Daoy (cell line): ENCODE measurements around the gene UBR1. TPM values are rescaled to one million over a fixed set of nuclear protein-coding genes. Genes with fewer than 3 reads are reported as not detected.
A peak's percentile ranks its signal among the peaks of the same experiment; 100 is the strongest.
"Not testable (repeated sequence)": the region's sequence is repeated elsewhere in the genome, so short reads cannot be mapped to it uniquely, and the experiment has no call there.

Experiments used
- DNase-seq: peaks from one replicate; pipeline ENCODE4 v3.0.0-alpha.2; 2015; ENCODE audit warnings: low read depth
- total RNA-seq: library from RNA; depleted of rRNA; stranded (reverse); fragments of >200 nt; shearing (Covaris generic); gene quantifications from 2 replicates; pipeline ENCODE4 v1.2.3, GENCODE V29; 2014; rRNA removed

UBR1 gene
- total RNA-seq: 24.3 and 24.5 TPM in 2 replicates

DNA sequence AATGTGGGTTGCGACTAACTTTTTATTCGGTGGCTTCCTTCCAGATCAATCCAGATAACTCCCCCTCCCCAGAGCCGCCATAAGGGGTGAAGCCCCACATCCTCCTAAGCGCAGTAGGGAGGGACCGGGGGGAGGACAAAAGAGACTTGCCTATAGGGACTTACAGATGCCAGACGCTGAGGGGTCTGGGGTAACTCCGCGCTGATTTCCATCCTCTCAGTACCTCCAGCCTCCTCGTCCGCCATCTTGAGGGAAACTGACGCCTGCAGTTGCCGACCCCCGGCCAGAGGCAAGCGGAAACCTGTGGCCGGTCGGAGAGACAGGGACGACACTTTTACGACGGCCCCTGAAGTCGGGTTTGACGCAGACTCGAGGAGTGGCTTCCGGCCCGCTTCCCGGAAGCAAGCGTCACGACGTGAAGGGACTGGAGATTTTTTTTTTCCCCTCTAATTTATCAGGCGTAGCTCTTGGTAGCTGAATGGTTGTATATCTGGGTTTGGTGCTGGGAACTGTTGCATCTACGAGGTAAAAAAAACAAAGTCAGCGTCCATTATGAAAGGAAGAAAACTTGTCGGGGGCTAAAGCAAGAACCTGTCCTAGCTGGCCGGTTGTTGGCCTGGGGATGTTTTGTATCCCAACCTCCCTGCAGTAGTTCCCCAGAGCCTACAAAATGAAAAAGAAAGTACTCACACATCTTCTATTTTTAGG lies at the start of gene UBR1:
UBR1 (minus strand) TSS at position 261 of the 708 bp plus-strand sequence; CDS start at position 245, 16 bp downstream.
- DNase-seq: peak; percentile 94

DNA sequence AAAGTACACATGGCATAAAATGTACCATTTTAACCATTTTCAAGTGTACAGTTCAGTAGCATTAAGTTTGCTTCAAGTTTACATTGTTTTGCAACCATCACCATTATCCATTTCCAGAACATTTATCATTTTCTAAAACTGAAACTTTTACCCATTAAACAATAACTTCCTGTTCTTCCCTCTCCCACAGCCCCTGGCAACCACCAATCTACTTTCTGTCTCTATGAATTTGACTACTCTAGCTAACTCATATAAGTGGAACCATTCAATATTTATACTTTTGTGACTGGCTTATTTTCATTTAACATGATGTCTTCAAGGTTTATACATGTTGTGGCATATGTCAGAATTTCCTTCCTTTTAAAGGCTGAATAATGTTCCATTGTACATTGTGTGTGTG lies 47.4 kb upstream of the UBR1 start:
- DNase-seq: no peak

DNA sequence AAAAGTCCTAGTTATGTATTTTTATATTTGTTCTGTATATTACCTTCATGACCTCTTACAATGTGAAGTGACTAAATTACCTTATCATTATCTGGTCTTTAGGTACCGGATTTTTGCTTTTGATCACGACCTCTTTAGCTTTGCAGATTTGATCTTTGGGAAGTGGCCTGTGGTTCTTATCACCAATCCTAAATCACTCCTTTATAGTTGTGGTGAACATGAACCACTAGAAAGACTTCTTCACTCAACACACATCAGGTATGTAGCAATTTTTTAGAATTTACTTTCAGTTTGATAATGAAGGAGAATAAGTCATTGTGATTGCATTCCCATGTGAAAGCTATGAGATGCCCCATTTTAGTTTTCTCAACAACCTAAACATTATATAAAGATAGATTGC lies 45.9 kb upstream of the UBR1 start:
- no peak for DNase-seq

DNA sequence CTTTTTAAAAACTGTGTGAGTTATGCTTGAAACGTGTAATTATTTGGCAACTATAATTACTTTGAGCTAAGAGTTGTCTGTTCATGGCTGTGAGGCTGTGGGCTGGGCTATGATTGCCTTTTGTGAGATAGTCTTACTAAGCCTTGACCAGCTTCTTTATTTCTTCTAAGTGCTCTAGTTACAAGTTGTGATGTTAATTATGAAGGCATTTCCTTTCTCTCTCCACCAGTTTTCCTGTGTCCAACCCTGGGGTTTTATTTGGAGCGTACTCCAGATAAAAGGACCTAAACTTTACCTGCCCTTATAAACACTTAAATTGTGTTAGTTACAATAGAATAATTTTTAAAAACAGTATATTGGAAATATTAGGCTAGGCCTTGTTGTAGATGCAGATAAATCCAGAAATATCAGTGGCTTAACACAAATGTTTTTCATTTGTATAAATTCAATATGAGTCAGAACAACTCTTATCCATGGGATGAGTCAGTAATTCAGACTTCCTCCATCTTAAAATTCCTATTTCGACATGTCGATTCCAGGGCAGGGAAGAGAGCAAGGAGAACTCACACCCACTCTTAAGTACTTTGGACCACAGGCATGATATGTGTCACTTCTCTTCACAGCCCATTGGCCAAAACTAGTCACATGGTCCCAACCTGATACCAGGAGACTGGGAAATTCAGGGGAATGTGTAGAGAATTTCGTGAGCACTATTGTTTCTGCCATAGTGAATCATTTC lies 44.5 kb upstream of the UBR1 start:
- DNase-seq: peak; percentile 75

DNA sequence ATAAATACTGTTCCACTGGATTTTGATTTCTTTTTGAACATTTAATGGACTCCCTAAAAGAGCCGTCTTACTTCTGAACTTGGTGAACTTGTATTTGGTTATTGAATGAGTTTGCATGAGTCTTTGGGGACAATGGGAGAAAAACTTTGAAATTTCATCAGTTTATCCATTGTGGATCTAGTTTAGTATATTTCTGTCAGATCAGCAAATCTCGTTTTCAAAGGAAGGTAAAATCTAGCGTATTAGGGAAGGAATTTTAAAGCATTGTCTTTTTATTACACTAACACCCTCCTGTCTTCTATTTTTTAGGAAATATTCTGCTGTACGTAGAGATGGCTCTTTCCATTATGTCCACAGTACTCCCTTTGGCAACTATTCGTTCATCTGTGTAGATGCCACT lies 40.3 kb upstream of the UBR1 start:
- no peak for DNase-seq

DNA sequence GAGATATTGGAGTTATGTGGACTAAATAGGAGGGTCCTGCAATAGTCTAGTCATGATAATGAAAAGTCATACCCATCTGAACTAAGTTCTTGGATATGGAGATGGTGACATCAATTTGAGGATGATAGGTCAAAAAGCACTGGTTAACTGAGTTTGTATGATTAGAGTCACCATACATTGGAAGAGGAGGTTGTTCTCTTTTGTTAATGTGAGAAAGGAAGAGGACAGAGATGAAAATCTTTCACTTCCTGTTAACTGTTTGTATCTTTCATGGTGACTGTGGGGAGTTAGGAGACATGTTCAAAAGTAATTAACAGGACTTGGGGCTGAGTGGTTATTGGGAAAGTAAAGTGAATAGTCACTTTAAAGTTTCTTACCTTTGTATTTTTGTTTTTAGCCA lies 38.7 kb upstream of the UBR1 start:
- no peak for DNase-seq

DNA sequence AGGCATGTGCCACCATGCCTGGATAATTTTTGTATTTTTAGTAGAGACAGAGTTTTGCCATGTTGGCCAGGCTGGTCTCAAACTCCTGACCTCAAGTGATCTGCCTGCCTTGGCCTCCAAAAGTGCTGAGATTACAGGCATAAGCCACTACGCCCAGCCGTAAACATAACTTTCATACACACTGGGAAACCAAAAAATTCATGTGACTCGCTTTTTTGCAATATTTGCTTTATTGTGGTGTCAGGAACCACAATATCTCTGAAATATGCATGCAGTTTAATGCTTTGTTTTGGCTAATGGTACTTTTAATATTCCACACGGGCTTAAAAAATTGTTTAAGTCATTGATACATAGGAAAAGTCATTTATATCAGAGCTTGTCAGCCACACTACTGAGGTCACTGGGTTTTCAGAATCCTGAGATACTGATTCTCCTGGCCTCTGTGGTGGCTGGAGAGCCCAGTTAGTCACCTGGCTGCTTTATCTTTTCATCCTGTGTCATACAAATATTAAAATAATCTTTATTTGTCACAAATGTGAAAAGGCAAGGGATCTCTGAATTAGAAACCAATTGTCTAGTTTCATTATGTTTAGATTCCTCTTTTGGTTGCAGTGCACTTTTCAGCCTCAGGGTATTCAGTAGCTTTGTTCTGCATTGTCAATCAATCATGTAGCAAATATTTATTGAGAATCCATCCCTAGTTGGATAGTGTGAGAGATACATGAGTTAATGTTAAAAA lies 37.5 kb upstream of the UBR1 start:
- DNase-seq: no peak

DNA sequence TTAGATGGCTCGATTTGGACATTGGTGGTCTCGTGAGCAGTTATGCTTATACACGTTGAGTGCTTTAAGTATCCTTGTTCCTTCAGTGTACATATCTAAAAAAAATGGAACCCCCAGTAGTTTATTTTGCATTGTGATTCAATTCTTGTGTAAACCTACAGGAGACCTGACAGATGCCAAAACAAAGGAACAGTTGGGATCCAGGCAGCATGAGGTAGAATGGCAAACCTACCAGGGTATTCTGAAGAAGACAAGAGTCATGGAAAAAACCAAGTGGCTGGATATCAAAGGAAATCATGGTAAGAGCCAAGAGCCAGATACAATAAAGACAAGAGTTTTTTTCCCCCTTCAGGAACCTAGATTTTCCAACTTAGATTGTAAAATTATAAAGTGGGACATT lies 29.5 kb upstream of the UBR1 start:
- DNase-seq: no peak

DNA sequence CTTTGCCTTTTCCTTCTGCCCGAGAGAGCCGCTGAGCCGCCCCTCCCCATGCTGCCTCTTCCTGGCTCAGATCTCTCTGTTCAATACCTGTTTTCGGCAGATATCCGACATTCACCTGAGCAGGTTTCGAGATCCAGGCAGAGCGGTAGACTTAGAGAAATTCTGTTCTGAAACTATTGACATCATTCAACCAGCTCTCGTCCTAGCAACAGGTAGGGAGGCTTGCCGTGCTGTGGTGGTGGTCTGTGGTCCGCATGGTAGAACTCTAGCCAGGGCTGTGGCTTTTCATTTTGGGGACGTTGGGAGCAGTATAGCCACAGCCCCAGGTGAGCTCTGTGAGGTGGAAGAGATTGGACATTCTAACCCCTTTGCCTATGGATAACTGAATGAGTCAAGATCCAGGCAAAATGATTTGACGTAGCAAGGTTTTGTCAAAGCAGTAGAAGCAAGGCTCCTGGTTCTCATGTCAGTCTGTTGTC lies 28.4 kb upstream of the UBR1 start:
- no peak for DNase-seq

DNA sequence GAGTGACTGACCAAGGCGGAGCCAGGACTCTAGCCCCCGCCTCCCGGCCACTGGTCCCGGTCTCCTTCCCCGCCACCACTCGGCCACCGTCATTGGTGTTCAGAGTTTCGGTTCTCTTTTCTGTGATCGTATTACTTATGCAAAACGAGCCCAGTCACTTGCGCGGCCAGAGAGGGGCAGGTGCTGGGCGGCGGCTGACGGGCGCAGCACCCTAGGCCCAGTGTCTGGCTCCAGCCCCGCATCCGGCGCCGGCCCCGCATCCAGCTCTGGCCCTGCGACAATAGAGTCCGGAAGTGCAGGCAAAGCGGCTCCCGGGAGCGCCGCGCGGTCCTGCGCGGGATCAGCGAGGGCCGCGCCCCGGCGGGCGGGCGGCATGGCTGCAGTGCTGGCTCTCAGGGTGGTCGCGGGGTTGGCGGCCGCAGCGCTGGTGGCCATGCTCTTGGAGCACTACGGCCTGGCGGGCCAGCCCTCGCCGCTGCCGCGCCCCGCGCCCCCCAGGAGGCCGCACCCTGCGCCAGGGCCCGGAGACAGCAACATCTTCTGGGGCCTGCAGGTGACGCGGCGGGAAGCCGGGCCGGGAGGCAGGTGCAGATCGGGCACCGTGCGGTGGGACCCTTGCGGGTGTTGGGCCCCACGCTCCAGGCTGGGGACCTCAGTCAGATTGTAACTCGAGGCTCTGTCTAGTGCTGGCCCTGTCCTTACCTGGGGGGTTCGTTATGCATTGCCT lies 27.8 kb upstream of the UBR1 start, which contains the start of gene TMEM62:
TMEM62 (plus strand) TSS at position 157 of the 727 bp plus-strand sequence; CDS start at position 374, 217 bp downstream.
- DNase-seq: peak; percentile 69

DNA sequence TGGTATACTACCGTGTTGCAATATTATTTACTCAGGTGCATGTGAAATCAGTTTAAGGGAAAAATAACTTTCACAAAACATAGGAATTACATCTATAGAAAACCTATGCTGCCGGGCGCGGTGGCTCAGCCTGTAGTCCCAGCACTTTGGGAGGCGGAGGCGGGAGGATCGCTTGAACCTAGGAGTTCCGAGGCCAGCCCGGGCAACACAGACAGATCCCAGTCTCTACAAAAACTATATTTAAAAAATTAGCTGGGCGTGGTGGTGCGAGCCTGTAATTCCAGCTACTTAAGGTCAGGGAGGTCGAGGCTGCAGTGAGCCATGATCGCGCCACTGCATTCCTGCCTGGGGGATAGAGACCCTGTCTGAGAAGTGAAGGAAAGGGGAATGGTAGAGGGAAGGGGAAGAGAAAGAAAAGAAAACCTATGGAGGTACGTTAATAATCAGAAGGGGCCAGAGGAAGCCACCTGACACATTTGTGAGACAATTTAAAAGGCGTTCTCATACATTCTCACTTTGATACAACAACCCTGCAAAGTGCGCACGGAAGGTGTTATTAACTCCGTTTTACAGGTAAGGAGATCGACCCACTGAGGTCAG lies 27.1 kb upstream of the UBR1 start:
- DNase-seq: no peak

DNA sequence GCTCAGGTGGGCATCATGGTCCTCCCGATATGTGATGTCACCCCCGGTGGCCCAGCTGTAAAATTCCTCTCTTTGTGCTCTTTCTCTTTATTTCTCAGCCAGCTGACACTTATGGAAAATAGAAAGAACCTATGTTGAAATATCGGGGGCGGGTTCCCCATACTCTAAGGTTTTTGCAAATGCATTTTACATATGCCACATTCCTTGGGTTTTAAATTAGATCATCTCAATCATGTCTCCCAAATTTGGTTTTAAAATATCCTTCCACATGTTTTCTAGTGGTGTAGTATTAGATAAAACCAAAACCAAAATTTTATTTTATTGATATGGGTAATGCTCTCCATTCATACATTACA lies 23.1 kb upstream of the UBR1 start:
- no peak for DNase-seq

DNA sequence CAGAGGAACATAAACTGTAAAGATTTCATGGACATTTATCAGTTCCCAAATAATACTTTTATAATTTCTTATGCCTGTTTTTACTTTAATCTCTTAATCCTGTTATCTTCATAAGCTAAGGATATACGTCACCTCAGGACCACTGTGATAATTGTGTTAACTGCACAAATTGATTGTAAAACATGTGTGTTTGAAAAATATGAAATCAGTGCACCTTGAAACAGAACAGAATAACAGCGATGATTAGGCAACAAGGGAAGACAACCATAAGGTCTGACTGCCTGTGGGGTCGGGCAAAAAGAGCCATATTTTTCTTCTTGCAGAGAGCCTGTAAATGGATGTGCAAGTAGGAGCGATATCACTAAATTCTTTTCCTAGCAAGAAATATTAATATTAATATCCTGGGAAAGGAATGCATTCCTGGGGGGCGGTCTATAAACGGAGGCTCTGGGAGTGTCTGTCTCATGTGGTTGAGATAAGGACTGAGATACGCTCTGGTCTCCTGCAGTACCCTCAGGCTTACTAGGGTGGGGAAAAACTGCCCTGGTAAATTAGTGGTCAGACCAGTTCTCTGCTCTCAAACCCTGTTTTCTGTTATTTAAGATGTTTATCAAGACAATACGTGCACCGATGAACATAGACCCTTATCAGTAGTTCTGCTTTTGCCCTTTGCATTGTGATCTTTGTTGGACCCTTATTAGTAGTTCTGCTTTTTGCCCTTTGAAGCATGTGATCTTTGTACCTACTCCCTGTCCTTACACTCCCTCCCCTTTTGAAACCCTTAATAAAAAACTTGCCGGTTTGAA lies 22.5 kb upstream of the UBR1 start:
- DNase-seq: not testable (repeated sequence)

DNA sequence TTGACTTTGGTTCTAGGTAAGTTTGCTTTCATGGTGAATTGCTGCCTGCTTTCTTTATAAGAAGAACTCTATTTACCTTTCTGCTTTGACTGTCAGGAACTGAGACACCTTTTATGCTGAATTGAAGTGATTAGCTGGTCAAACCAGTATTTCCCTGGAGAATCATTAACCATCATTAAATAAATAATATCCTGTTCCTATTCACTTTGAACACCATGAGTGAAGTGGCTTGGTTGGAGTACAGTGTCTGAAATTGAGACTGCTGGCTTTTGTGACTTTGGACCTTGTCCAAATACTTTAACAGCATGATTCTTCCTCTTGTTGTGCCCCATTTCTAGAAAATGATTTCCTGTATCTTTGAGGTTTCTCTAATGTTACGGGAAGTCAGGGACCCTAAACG lies 21.9 kb upstream of the UBR1 start:
- no peak for DNase-seq

DNA sequence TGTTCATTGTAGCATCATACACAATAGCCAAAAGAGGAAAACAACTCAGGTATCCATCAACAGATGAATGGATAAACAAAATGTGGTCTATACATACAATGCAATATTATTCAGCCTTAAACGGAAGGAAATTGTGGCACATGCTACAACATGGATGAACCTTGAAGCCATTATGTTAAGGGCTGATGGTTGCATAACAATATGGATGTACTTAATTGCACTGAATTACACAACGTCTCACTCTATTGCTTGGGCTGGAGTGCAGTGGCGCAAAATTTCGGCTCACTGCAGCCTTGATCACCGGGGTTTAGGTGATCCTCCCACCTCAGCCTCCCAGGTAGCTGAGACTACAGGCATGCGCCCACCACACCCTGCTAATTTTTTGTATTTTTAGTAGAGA lies 20.5 kb upstream of the UBR1 start:
- no peak for DNase-seq

DNA sequence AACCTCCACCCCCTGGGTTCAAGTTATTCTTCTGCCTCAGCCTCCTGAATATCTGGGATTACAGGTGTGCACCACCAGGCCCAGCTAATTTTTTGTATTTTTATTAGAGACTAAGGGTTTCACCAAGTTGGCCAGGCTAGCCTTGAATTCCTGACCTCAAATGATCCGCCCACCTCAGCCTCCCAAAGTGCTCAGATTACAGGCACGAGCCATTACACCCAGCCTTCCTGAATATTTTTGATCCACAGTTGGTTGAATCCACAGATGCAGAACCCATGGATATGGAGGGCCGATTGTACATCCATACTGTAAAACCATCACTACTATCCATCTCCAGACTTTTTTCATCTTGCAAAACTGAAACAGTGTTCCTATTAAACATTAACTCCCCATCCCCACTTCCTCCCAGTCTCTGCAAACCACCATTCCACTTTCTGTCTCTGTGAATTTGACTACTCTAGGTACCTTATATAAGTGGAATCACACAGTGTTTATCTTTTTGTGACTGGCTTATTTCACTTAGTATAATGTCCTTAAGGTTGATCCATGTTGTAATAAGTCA lies 19.3 kb upstream of the UBR1 start:
- DNase-seq: no peak

DNA sequence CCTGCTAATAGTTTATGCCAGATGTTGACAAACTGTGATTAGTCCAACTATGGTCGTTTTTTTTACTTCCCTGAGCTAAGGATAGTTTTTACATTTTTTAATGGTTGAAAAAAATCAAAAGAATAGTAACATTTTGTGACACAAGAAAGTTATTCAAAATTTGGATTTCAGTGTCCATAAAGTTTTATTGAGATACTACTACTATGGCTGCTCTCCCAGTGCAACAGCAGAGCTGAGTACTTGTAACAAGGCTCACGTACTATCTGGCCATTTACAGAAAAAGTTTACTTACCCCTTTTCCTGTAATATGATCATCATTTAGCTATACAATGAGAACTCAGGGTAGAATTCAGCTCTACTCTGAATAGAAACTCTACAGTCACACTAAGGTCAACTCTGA lies 16.0 kb upstream of the UBR1 start:
- DNase-seq: no peak

DNA sequence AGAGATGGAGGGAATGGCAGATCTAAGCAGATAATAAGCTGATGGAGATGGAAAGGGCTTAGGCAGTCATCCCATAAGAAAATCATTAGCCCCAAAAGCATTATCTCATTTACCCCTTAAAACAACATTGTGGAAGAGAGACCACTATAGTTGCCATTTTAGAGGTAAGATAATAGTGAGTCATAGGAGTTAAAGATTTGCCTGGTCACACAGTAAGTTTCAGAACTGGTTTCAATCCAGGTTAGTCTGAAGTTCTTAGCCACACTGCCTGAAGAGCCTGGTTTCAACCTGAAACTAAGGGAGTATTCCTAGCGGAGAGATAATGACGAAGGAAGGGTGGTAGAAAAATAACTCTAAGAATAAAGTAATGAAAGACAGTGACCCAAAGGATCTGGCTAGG lies 13.0 kb upstream of the UBR1 start:
- DNase-seq: no peak

DNA sequence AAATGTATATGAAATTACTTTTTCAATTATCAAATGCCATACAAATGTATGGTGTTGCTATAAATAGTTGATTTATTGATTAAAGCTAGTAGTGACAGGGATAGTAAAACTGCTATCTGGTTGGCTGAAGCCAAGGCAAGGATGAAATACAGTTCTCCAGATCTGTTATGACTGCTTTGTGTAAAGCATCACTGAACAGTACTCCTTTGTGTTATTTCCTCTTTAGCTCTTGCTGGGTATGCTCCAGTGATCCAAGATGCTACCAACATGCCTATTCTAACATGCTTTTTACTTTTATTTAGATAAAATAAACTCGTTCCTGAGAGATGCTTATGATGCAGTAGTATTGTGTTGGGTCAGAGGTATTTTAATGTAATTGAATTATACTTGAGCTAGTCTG lies 12.4 kb upstream of the UBR1 start:
- DNase-seq: no peak

DNA sequence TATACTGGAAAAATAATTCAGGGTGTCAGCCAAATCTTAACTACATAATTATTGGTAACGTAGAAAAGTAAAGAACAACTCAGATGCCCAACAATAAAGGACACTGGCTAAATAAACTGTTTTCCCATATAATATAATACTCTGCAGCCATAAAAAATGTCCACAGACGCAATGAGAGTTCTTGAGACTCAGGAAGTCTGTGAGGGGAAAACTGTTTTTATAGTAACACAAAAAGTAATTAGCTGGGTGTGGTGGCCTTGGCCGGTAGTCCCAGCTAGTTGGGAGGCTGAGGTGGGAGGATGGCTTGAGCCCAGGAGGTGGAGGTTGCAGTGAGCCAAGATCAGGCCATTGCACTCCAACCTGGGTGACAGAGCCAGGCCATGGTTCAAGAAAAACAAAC lies 5.5 kb upstream of the UBR1 start:
- DNase-seq: no peak
